ENCODE data around the gene BPI.
"Not testable (repeated sequence)": the region's sequence is repeated elsewhere in the genome, so short reads cannot be mapped to it uniquely, and the experiment has no call there.

The BPI gene

DNA sequence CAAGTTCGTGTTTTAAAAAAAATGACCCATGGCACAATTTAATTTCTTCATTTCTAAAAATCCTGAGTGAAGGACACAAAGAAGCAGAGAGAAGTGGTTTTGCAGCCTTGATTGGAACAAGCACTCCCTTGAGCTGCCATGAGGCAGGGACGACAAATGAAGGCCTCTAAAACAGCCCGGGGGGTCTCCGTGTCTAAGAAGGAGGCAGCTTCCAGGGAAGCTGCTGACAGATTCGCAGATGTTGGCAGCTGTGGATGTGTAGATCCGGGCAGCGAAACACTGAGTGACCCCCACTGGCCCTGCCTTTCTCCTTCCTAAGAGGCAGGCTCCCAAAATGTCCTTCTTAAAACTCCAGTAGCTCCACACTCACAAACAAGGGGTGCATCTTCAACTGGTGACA lies 32.8 kb downstream of the BPI start:
- no peak for DNase-seq (ENCODE audit: low read depth)

DNA sequence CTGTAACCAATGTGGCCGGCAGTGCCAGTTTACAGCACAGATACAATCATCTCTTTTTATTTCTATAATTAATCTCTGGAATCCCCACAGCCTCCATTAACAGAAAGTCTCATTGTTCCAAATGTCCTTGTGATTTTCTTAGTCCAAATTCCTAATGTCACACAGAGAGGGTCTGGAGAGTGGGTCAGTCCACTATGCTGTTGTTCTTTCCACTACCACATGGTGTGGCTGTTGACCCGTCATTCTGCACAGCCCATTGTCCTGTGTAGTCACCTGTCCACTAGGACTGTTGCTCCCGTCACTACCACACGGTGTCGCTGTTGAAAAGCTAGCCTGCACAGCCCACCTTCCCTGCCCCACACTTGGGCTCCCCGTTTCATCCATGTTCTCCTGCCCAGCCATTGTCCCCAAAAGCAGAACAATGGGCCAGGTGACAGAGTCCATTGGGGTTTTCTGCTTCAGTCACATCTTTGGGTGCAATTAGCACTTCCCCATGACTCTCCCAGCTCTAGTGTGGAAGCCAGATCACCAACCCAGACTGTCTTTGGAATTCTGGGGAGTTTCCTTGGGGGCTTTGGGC lies 33.7 kb downstream of the BPI start:
- DNase-seq (ENCODE audit: low read depth): peak; percentile 31

DNA sequence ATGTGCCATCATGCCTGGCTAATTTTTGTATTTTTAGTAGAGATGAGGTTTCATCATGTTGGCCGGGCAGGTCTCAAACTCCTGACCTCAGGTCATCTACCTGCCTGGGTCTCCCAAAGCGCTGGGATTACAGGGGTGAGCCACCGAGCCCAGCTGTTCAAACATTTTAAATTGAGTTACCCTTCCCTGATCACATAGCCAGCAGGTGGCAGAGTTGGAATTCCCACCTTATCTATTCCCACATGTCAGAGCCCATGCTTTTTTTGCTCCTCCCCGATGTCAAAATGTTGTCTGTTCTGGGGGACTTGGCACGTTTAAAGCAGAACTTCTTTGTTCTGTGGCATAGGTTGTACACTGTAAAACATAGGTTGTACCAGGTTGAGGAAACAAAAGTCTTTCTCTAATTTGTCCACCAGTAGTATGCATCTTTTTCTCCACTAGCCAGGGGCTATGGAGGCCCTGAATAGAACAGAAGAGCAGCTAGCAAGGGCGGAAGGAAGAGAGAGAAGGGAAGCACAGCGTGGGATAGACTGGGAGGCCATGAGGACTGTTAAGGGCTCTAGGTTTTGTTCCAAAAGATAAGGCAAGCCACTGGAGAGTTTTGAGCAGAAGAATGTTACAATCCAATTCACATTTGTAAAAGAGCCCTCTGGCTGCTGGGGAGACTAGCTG lies 35.0 kb downstream of the BPI start:
- no peak for DNase-seq (ENCODE audit: low read depth)

DNA sequence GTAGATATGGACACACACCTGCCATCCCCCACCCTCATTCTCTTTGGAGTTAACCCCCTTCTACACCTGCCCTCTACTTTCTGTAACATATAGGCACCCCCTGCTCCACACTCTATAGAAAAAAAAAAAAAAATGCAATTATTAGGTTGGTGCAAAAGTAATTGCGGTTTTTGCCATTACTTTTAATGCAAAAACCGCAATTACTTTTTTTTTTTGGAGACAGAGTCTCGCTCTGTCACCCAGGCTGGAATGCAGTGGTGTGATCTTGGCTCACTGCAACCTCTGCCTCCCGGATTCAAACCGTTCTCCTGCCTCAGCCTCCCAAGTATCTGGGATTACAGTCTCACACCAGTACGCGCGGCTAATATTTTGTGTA lies 35.6 kb downstream of the BPI start:
- not testable (repeated sequence) for DNase-seq (ENCODE audit: low read depth)

DNA sequence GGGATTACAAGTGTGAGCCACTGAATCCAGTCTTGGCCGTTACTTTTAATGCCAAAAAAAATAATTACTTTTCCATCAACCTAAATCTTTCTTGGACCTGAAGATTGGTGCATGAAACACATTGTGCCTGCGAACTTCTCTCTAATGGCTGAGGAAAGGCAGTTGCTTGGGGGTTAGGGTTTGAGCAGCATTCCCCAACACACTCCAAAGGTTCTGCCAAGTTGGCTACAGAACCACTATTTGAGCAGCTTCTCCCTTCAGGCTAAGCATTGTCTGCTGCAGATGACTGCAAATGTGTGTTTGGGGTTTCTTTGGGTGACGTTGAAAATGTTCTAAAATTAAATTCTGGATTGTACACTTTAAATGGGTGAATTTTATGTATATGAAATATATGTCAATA lies 36.0 kb downstream of the BPI start:
- no peak for DNase-seq (ENCODE audit: low read depth)

DNA sequence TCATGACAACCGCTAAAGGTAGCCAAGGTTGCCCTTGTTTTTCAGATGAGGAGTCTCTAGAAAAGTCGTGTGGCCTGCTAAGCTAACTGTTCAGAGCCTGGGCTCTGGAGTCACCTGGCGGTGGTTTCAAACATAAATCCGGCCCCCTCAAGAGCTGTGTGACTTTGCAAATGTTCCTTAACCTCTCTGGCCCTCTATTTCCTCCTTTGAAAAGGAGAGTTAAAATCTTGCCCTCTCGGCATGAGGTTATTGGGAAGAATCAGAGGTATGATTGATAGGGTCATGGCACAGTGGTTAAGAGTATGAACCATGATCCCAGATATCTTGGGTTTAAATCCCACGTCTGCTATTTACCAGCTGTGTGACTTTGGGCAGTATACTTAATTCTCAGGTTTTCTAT lies 36.7 kb downstream of the BPI start:
- DNase-seq (ENCODE audit: low read depth): no peak

DNA sequence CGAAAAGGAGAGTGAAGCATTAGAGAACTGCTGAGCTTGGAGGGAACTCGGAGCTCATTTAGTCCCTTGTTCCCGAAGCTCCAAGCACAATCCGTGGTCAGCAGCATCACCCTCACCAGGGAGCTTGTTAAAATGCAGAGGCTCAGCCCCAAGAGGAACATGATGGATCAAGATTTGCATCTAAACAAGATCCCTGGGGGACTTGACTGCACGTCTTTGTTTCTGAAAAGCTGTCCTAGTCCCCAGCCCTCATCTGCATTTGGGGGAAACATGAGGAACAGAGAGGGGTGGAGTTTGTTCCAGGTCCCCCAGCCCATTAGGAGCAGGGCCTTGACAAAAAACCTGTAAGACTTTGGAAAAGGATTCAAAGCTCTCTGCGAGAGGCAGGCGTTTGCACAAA lies 38.3 kb downstream of the BPI start:
- no peak for DNase-seq (ENCODE audit: low read depth)

DNA sequence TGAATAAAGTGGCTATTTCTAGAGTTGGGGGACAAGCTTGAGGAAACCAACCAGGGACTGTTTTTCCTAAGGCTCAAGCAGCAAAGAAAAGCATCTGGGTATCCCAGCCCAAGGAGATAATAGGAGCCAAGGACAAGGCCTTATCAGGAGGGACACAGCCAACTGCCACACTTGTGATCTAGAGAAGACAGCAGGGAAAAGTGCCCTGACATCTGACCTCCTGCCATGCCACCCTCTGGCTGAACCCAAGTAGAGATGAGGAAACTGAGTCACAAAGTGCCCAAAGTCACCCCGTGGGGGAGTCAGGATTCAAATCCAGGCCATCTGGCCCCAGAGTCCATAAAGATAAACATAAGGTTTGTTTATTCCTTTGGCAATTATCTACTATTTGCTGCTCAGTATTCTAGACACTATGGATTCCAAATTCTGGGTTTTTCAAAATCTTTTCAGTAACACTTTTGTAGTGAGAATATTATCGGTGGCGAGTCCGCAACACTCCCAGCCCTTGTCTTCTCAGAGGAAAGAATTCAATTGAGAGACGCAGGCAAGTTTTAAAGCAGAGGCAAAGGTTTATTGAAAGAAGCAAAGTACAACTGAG lies 38.9 kb downstream of the BPI start:
- DNase-seq (ENCODE audit: low read depth): no peak

DNA sequence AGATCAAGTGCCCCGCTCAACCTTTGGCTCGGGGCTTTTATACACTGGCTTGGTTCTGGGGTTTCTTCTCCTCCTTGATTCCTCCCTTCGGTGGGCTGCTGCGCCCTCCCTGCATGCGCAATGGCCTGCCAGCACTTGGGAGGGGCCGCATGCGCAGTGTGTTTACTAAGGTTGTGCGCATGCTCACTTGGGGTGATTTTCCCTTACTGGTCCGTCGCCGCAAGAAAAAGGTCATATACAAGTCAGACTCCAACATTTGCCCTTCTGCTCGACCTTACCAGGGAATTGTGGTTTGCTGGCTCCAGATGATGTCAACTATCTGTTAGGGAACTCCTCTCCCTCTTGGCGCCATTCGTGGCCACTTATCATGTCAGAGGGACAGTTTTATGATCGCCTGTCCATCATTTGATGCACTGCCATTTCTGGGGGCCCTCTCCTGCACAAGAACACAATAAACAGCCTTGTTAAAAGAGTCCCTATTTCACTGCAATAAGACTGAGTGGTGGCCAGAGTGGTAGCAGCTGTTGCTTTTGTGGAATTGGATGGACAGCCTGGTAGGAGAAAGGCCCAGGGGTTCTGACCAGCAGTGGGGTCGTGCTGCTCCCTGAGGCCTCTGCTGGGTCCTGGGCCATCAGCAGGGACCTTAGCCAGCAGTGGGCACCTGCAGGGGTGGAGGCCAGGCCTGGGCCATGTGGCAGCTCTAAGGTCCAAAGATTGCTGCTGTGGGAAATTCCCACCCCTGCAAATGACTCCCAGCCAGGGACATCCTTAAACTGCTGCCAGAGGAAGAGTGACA lies 39.6 kb downstream of the BPI start:
- DNase-seq (ENCODE audit: low read depth): no peak

DNA sequence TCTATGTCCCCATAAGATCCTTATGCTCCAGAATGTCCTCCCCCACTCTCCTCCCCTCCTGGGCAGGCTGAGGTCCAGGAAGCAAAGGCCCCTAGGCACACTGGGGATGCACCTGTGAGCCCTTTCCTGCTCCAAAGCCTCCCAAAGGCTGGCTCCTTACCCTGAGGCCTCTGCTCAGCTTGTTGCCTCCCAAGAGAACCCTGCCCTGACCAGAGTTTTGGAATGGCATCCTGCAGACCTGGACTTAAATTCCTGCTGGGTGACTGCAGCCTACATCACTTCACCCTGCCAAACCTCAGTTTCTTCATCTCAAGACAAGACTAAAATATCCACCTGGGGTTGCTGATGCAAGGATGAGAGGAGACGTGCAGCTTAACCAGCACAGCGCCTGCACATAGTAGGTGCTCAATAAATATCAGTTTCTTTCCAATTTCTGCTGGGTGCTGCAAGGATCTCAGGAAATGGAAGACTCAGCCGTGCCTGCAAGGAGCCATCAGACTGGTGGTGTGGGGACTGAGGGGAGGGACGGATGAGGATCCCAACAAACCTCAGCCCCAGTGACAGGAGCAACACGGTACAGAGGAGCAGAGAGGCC lies 40.2 kb downstream of the BPI start:
- DNase-seq (ENCODE audit: low read depth): no peak

DNA sequence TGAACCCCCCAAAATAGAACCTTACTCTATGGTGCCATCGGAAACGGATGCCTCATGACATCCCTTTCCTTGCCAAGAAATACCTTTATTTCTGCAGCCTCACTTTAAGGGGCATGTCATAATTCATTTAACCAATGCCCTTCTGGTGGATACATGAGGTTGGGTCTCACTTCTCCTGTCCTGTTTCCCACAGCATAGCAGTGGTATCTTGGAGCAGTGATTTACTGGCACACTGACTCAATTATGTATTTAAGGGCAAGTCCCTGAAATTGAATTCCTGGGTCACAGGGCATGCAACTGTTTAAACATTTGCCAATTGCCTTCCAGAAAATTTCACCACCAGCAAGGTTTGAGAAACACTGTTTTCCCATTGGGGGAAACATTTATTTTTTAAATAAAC lies 41.7 kb downstream of the BPI start:
- no peak for DNase-seq (ENCODE audit: low read depth)

DNA sequence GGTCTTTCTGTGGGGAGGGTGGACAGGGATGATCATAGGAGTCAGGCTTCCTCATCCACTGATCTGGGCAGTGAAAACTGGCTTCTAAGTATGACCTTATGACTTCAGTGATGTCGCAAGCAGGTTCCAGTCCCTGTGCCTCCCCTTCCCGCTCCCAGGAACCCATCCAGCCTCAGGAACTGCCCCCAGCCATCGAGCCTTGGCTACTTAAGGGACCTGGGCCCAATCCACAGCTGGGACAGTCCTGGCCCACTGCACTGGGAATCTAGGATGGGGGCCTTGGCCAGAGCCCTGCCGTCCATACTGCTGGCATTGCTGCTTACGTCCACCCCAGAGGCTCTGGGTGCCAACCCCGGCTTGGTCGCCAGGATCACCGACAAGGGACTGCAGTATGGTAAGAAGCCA lies 42.3 kb downstream of the BPI start, which contains the start of gene LBP:
Gene LBP (plus strand): TSS at position 236 of the 405 bp plus-strand sequence. CDS start 35 bp downstream, at position 271.
- DNase-seq (ENCODE audit: low read depth): no peak

DNA sequence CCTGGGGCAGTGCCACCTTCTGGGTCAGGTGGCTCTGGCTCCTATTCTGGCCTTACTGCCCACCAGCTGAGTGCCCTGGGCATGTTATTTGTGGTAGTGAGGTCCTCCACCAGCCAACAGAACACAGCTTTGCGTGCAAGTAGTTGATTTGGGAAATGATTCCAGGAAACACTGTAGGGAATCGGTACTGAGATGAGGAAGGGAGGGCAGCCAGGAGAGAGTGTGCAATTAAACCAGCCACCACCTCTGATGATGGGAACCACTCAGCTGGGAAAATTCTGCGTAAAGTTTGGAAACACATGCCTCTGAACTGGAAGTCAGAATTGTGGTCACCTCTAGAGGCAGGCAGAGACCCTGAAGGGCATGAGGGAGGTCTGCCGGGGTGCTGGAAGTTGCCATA lies 42.8 kb downstream of the BPI start:
- DNase-seq (ENCODE audit: low read depth): no peak

DNA sequence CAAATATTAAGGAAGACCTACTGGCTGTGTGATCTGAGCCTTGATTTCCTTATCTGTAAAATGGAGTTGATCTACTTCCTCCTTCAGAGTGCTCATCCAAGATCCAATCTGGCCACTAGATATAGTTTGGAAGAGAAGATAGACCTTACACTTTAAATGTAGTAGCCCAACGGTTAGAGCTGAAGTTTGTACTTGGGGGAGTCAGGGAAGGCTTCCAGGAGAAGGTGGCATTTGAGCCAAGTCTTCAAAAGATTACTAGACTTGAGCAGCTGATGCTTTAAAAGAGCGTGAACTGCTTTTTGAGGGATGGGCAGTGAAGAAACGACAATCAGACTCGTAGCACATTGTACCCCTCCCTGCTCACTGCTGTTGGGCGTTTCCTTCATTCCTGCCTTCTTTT lies 45.9 kb downstream of the BPI start:
- DNase-seq (ENCODE audit: low read depth): no peak

DNA sequence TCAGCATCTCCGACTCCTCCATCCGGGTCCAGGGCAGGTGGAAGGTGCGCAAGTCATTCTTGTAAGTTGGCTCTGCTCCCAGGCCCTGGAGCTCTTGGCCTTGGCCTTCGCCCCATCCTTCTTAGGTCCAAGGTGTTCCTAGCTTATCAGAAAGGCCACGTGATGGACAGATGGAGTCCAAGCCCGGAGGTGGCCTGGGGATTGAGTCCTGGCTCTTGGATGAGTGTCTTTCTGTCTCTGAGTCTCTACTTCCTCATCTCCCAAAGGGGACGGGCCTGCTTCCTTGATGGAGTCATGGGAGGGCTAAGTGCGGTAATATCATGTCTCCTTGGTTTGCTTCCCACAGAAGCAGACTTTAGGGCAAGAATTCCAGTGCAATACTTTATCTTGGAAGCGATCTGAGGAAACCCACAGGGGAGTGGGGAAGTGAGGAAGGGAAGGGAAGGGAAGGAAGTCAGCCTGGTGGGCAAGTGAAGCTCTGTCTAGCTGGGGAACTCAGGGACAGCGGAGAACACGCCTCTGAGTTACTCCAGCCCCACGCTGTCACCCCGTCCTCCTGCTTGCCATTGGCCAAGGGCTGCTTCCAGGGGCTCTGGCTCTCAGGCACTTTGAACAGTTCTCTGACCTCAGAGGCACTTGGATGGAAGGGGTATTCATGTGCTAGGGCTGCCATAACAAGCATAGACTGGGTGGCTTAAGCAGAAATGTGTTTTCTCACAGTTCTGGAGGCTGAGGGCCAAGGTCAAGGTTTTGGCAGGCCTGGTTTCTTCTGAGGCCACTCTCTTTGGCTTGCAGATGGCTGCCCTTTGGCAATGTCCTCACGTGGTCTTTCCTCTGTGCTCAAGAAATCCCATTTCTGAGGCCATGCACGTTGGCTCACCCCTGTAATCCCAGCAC lies 47.2 kb downstream of the BPI start:
- no peak for DNase-seq (ENCODE audit: low read depth)

DNA sequence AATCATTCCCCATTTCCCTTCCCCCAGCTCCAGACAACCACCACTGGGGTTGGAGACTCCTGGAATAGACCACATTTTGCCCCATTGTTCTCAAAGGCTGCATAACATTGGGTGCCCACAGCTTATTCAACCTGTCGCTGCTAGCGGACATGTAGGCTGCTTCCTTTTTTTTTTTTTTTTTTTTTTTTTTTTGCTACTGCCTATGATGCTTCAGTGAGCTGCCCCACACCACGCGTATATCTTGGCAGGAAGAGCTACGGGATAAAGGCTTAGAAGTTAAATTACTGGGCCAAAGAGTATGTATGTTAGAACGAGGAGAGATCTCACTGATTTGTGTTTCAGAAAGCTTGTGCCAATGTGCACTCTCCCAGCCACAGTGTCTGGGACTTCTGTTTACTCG lies 49.4 kb downstream of the BPI start:
- DNase-seq (ENCODE audit: low read depth): no peak

DNA sequence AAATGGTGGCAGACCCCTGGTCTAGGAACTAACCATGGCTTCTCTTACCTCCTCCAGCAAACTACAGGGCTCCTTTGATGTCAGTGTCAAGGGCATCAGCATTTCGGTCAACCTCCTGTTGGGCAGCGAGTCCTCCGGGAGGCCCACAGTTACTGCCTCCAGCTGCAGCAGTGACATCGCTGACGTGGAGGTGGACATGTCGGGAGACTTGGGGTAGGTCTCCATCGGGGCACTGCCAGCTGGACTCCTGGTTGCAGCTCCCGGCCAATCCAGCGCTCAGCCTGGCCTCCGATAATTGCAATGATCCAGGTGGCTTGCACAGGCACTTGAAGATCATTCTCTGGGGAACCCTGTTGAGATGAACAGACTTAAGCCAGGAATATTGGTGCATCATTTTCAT lies 50.3 kb downstream of the BPI start:
- DNase-seq (ENCODE audit: low read depth): no peak

DNA sequence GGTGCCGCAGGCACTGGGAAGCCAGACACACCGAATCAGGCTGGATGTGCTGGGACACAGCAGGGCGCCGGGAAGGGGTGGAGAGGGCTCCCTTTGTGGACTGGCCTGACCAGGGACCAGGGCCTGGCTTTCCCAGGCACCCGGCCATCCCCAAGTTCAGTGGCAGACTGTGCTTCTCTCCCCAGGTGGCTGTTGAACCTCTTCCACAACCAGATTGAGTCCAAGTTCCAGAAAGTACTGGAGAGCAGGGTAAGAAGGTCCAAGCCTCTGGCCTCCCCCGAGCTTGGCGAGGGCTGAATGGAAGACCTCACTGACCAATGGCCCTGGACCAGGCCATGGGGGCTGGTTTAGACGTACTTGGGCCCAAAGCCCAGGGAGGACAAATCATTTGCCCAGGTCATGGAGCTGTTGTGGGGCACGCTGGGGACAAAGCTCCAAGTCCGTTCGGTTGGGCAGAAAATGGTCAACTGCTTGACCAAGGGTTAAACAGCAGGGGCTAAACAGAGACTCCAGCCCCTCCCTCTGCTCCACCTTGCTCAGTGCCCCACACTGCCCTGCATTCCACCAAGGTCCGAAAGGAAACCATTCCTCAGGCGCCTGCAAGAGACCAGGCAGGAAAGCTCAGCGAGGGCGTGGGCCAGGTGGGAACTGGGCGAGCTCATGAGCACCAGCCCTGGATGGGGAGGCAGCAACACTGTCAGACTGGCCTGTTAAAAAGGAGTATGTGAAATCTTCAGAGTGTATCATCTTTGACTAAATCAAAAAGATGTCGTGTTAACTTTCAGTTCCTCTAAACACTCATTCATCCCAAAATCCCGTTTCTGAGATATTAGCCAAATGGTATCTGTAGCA lies 51.4 kb downstream of the BPI start:
- no peak for DNase-seq (ENCODE audit: low read depth)

DNA sequence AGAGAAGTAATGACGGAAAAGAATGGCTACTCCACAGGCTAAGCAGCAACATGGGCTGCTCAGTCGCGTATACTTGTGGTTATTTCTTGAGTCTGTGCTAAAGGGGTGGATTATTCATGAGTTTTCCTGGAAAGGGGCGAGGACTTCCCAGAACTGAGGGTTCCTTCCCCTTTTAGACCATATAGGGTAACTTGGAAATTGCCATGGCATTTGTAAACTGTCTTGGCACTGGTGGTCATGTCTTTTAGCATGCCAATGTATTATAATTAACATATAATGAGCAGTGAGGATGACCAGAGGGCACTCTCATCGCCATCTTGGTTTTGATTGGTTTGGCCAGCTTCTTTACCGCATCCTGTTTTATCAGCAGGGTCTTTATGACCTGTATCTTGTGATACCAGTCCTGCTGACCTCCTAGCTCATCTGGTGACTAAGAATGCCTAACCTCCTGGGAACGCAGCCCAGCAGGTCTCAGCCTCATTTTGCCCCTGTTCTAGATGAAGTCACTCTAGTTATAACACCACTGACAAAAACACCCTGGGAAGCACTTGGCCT lies 53.8 kb downstream of the BPI start:
- DNase-seq (ENCODE audit: low read depth): peak; percentile 22

DNA sequence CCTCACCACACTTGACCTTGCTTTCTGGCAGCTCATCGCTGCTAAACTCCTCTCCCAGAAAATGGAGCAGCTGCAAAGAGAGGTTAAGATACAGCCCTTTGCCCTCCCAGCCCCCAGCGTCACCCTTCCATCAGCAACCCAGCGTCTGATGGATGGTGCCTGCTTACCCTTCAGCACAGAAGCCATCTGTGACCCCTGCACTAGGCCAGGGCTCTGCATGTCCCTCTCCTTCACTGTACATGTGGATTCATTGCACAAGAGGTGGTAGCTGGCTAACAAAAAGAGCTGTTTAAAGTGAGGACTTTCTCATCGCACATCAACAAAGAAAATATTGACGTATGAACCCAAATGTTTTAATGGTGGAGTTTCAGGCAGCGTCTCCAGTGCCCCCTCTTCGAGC lies 54.6 kb downstream of the BPI start:
- DNase-seq (ENCODE audit: low read depth): no peak

Measured in CMK (cell line).